ENCODE measurements around the gene BHLHE23.

The BHLHE23 gene

DNA sequence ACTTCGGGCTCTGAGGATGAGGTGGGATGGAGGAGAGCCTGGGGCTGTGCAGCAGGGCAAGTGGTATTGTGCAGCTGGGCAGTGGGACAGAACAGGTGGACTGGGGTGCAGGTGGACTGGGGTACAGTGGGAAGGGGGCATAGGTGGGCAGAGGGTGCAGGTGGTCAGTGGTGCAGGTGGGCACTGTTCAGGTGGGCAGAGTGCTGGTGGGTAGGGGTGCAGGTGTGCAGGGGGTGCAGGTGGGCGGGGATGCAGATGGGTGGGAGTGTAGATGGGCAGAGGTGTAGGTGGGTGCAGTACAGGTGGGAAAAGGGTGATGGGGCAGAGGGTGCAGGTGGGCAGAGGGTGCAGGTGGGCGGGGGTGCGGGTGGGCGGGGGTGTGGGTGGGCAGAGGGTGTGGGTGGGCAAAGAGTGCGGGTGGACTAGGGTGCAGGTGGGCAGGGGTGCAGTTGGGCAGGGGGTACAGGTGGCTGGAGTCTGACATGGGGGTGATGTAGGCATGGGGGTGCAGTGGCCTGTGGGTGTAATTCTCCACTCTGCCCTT lies 20.4 kb downstream of the BHLHE23 start:
- no peak for DNase-seq

DNA sequence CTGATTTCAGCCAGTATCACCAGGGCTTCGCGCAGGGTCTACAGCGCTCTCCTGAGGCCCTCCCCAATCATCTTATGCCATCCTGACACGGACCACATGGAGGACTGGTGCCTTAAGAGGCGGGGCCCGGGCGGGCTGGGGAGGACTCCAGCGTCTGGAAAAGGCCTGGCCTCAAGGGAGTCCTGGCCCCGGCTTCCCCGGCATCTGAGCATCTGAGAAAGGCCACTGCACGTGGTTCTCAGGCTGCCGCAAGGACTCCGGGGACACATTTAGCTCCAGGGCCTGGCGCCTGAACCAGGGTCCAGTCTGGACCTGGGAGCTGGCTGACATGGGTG lies 21.4 kb downstream of the BHLHE23 start:
- DNase-seq, result no peak

- DNase-seq, result no peak
Measured at GRCh38 chr20:62984666-62985443, 21.9 kb downstream of the BHLHE23 start.

DNA sequence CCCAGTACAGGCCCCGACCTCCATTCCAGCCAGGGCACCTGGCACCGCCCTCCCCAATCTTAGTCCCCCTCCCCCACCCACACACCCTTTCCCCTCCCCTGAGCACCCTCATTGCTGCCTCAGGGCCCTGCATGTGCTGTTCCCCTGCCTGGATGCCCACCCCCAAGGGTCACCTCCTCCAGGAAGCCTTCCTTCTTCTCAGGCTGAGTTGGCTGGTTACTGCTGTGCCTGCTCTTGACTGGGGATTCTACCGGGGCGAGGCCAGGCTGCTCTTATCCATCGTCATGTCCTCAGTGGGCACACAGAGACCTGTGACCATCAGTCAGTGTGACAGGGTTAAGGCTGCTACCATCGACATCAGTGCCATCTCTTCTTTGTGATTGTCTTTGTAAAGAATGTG lies 23.6 kb downstream of the BHLHE23 start:
- DNase-seq, result no peak

DNA sequence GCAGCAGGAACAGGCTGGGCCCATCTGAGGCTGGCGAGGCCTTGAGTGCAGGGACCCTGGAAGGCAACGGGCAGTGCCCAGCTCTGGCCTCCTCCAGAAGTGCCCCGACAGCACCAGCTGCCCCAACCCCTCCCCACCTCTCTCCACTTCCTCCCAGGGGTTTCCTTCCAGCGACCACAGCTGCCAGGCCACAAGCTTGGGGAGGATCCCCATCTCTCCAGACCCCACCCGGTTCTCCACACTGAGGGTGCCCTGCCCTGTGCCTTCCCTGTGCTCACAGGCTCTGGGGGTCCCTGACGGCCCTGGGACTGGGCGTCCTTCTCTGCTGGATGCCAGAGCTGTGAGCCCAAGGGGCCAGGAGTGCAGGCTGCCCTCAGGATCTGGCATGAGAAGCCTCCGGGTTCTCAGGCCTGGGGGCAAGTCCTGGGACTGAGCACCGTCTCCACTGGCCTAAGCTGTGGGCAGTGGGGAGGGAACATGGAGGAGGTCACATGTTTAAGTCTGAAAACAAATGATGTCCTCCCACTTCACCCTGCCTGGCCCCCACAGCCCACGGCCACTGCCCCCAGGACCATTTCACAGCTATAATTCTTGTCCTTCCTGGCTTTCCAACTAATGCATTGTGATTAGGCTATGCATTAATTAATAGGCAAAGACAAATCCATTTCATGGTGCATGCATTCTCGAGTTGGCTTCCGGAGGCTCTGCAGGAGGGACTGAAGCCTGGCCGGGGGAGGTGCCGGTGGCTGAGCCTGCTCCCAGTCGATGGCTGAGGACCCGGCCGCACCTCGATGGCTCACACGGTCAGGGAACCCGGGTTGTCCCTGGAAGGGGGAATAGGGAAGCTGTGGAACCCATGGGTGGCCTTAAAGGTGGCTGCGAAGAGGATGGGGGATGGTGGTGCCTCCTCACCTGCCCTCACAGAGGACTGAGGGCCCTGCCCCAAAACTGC lies 24.4 kb downstream of the BHLHE23 start:
- DNase-seq, result no peak

GRCh38 chr20:62980970-62981369 lies 25.8 kb downstream of the BHLHE23 start:
- DNase-seq, result no peak

GRCh38 chr20:62980380-62980960 lies 26.3 kb downstream of the BHLHE23 start:
- peak; percentile 53 for DNase-seq

- DNase-seq, result no peak
Measured at GRCh38 chr20:62979876-62980373, 26.8 kb downstream of the BHLHE23 start.

DNA sequence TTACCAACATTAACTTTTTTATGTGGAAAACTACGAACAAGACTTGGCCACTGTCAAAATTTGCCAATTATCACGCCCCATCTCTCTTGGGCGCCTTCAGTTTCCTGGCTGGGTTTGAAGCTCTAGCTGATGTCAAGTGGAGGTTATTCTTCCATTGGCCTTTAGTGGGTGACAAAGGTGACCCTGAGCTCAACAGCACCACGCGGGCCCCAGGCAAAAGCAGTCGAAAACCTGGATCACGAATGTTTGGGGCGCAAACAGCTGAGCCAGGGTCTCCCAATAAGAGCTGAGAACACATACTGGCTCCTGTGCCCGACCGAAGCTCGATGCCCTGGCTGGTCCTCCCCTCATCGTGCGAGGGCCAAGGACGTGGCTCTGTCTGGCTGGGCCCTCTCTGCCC lies 27.5 kb downstream of the BHLHE23 start:
- no peak for DNase-seq

- no peak for DNase-seq
Measured at GRCh38 chr20:62978561-62978943, 28.2 kb downstream of the BHLHE23 start.

DNA sequence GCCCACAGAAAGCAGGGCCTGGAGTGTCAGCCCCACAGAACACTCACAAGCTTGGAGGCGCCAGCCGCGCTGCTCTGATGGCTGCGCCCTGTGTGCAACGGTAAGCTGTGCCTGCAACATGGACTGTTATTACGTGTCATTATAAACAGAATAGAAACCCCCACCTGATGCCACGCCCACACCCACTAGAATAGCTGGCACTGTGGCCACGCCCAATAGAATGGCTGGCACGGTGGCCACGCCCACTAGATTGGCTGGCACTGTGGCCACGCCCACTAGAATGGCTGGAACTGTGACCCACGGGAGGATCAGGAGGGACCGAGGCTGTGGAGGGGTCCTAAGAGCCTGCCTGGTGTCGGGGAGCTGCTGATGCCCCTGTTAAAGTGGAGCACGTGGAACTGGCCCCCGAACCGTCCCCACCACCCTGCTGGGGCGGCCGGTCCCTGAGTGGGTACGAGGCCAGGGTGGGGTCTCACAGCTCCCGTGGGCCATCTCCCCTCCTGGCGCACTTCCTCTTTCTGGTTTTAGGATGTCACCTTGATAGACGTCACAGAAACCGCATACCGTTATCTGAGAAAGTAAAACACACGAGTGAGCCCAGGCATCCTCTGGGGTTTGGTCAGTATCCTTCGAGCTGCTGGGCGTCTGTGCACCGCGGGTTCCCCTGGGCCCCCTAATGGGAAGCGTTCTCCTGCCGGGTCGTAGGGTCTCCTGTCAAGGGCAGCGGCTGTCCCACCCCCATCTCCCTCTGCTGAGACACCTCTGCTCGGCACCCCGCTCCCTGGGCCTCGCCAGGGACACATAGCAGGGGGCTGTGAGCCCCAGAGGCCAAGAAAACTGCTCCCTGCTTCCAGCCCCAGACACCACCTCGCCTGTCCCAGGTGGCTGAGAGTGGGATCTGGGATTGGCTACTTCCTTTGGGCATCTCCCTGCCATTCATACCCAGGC lies 28.9 kb downstream of the BHLHE23 start:
- no peak for DNase-seq

DNA sequence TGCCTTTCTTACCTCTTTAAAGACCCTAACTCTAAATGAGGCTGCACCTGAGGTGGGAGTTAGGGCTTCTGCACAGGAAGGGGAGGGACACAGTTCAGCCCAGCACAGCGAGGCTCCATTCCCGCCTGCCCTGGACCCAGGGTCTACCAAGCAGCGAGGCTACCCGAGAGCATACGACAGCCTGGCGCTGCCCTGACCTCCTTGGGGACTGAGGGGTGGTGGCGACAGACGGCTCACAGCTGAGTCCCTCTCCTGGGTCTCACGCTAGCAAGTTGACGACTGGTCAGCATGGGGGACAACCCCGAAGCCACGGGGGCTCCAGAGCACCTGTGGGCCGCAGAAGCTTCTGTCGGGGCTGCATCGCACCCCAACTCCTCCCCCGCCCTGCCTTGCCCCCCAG lies 29.9 kb downstream of the BHLHE23 start:
- no peak for DNase-seq

- DNase-seq, result no peak
Measured at GRCh38 chr20:62975812-62976508, 30.8 kb downstream of the BHLHE23 start.

DNA sequence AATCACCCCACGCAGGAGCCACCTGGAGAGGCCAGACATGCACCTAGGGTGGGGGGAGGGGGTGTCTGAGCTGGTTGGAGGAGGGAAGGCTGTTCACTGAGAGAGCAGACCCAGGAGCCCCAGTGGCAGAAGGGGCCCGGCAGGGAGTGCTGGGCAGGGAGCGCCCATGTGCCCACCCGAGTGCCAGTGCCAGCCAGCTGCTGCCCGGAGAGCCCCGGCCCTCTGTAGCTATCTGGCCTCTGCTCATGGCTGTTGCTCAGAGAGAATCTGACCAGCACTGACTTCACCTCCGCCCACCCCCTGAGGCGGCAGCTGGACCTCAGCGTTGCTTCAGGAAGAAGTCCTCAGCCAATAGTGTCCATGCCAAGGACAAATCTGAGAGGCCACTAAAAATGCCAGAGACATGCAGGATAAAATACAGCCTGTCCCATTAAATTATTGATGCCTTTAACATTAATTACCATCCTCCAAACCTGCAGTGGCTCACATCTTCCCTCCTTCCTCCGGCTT lies 31.5 kb downstream of the BHLHE23 start:
- DNase-seq, result no peak

DNA sequence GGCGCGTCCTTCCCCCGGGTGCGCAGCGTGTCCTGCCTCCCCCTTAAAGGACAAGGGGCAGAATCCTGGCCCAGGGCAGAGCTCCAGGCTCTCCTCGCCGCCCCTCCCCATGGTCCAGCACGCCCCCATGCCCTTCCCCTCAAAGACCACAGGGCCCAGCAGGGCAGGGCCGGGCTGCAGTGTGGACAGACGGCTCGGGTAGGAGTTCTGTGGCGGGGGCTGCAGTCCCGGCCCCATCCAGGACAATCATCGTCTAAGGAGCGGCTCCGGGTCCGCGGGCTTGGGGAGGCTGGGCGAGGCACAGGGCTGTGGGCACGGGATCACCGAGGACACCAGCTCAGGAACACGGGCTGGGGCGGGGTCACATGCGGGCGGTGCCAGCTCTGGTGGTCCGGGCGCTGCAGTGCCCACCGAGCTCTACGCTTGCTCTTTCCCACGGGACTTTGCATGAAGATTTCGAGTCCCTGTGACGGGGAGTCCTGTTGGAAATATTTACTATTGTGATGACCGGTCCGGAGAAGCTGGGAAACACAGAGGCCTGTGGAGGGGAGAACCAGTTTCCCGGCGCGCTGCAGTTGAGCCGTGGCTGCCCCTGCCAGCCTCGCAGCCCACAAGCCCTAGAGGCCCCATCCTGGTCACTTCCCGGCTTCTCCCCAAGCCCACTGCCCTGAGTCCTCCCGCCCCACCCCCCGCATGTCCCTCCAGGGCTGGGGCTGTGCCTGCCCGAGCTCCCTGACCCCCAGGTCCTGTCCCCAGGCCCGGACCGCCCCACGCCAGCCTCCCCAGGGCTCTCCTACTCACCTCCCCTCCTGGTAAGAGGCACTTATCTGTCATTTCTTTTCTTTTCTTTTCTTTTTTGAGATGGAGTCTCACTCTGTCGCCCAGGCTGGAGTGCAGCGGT lies 33.7 kb downstream of the BHLHE23 start:
- no peak for DNase-seq

DNA sequence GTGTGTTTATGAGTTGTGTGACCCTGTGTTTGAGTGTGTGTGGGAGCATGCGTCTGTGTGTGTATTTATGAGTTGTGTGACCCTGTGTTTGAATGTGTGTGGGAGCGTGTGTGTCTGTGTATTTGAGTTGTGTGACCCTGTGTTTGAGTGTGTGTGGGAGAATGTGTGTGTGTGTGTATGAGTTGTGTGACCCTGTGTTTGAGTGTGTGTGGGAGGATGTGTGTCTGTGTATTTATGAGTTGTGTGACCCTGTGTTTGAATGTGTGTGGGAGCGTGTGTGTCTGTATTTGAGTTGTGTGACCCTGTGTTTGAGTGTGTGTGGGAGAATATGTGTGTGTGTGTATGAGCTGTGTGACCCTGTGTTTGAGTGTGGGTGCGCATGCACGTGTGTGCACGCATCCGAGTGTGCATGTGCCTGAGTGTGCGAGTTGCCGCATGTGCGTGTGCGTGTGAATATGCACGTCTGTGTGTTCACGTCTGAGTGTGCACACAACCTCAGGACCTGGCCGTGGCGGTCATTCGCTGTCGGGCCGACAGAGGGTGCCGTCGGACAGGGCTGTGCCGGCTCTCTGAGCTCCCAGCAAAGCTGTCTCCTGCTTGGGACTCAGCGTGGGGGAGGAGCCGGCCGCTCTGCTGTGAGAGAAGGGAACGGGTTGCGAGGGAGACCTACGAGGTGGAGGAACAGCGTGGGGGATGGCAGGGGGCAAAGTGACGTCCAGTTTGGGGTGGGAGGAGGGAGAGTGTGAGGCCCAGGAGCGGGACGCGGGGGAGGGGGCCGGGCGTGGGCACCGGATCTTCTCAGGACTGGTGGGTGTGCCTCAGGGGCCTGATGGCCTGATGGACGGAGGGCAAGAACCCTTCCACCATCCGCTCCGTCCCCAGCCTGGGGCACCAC lies 34.6 kb downstream of the BHLHE23 start:
- DNase-seq, result no peak

- no peak for DNase-seq
Measured at GRCh38 chr20:62971211-62971949, 35.4 kb downstream of the BHLHE23 start.

Measured in NCI-H2081 treated with DMSO at 0.1 percent for 48 hours (cell line).